IPS-NIHi7 (cell line): Measurements from ENCODE around the gene RAB19.
"Not testable (repeated sequence)": the region's sequence is repeated elsewhere in the genome, so short reads cannot be mapped to it uniquely, and the experiment has no call there.

Experiments
- DNase-seq: peaks from one replicate; pipeline ENCODE4 v3.0.0; 2012; ENCODE audit warnings: mixed read lengths; ENCODE audit errors: extremely low spot score

Gene RAB19

DNA sequence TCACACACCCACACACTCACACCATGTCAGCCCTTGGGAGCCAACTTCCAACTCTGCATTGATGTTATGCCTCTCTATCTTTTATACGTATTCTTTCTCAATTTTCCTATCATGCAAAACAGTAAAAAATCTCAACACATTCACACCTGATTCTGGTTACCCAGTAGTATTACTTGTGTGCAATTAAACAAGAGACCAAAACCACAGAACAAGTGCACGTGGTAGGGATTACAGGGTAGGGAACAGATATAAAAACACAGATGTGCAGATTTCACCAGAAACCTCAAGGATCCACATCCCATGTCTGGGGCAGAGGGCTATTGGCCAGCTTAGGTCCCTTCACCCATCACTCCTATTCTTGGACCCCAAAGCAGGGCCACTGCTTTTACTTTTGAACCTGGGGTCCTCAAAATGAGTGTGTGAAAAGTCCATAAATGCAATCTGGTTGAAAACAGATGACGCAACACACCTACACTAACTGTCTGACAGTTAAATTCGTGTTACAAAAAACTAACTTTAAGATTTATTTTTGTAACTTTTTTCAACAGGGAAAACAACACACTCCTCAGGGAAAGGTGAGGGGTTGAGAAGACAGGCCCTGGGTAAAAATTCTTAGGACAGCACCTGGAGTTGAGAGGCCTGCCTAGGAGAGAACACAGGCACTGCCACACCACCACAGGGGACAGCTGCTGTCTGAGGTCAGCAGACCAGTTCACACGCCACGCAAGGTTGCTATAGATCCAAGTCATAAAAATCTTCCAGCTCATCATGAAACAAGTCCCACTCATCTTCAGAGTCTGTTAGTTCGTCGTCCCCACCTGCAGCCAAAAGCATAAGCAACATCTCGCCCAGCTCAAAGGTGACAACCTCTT is 50.2 kb downstream of the RAB19 start:
- not testable (repeated sequence) for DNase-seq

DNA sequence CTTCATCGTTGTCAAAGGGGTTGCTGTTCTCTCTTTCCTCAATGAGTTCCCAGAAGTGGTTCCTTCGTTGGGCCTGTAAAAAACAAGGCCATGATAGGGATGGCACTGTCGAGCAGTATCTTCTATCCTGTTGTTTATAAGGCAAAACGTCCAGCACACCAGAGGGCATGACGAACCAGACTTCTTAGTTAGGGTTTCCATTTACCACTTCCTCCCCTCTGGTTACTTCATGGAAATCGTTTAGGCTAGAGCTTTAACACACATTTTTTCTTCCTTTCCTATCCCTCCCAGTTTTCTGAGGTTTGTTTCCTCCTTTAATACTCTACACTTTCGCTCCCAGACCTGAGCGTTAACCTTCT is 50.8 kb downstream of the RAB19 start:
- DNase-seq: no peak

DNA sequence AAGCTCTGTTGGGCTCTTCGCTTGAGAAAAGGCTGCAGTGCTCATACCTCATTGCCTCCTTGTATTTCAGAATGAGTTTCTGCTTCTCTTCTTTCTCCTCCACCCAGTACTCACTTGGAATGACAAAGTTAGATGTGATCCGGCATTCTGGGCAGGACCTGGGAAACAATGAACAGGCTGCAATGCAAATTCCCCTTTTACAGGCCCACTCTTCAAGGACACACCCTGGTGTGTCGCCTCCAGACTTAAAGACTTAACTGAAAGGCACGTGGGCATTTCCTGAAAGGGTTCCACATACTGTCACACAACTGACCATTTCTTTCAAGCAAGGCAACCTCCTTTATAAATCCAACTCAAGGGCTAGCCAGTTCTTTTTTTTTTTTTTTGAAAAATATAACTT is 51.9 kb downstream of the RAB19 start:
- DNase-seq: peak; percentile 66

DNA sequence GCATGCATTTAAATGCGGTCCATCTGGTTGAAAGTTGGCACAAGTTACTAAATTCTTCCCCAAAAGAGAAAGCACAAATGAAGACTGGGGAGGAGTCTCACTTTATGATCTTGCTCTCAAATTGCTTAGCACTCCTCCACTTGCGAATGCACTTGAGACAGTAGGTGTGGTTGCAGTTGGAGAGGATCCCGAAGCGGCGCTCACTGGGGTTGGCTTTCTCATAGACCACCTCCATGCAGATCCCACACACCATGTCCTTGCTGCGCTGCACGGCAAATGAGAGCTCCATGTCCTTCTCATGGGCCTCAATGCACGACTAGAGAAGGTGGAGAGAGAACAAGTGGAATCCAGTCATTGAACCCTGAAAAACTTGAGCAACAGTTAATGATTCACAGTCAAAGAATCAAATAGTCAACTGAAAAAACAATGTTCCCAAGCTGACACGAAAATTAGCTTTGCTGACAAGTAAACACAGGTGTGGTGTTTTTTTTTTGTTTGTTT is 52.7 kb downstream of the RAB19 start:
- DNase-seq: no peak

DNA sequence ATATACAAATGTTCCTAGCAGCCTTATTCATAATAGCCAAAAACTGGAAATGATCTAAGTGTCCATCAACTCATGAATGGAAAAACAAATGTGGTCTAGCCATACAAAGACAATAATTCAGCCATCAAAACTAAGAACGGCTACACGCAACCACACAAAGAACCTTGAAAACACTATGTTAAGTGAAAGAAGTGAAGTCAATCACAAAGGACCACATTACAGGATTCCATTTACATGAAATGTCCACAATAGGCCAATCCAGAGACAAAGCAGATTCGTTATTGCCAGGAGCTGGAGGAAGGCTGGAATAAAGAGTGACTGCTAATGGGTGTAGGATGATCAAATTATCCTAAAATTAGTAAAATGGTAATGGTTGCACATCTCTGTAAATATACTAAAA is 54.3 kb downstream of the RAB19 start:
- DNase-seq: no peak

DNA sequence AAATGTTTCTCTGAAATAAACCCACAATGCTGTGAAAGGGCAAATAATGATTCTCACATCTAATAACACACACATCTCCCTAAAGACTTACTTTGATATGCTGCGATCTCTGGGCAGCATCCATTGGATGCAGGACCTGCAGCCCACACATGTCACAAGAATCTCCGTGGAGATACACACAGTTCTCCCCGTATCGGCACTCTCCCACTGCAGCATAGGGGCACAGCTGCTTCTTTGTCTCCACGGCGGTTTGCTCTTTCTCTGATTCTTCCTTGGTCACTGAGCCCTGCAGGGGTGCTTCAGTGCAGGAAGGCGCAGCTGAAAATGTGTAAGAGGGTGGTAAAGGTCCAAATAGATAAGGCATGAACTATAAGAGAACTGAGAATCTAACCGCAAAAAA is 55.1 kb downstream of the RAB19 start:
- DNase-seq: no peak

DNA sequence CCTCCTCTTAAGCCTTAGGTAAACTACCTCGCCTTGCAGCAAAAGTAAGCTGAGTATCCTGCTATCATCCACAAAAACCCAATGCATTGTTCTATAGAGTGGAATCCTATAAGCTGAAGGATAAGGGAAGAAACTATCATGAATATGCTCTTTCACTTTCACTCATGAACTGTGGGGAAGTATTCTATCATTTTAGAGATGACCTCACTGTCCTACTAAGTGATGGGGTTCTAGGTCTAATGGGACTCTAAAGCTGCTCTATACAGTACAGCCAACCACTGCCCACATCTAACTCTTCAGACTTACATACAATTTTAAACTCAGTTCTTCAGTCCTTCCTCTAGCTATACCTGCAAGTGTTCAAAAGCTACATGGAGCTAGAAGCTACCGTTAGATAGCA is 59.3 kb downstream of the RAB19 start:
- no peak for DNase-seq

DNA sequence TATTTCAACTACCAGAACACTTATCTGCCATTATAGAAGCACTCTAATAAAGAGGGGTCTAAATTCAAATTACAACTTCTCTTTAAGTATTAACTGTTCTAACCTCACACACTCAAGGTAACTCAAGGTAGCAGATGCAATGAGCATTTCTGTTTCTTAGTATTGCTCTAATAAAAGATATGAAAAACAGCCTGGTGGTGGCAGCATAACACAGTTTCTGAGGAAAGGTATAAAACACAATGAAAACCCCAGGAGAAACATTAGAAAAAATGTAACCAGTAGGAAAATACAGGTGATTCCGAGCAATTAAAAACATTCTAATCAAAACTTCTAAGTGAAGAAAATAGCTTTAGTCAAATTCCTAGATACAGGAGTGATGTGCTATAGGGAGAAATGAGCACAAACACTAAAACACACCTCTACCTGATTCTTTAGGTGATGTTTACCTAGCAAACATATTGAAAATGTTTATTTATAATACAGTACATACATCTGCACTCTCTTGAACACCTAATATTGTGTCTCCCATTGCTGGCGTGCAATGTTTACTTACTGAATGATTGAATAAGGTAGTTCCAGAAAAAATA is 72.0 kb downstream of the RAB19 start:
- peak; percentile 44 for DNase-seq

DNA sequence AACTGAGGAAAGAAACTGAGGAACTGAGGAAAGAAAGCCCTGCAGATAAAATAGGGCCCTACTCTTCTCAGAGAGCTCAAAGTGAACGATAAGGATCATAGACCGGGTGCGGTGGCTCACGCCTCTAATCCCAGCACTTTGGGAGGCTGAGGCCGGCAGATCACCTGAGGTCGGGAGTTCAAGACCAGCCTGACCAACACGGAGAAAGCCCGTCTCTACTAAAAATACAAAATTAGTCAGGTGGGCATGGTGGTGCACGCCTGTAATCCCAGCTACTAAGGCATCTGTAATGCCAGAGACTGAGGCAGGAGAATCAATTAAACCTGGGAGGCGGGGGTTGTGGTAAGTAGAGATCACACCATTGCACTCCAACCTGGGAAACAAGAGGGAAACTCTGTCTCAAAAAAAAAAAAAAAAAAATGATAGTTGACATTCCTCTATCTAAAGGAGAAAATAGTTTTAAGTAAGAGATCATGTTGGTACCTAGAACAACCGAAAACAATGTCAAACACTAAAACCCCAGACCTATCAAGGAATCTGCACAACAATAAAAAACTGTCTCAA is 72.9 kb downstream of the RAB19 start:
- no peak for DNase-seq
